Inflammatory macrophage treated with lipopolysaccharide for 4 hours (primary cell): Measurements from ENCODE around the gene PLVAP.

ENCODE experiments used
- DNase-seq: peaks from one replicate; pipeline ENCODE4 v3.0.0-alpha.2; 2020

PLVAP gene

DNA sequence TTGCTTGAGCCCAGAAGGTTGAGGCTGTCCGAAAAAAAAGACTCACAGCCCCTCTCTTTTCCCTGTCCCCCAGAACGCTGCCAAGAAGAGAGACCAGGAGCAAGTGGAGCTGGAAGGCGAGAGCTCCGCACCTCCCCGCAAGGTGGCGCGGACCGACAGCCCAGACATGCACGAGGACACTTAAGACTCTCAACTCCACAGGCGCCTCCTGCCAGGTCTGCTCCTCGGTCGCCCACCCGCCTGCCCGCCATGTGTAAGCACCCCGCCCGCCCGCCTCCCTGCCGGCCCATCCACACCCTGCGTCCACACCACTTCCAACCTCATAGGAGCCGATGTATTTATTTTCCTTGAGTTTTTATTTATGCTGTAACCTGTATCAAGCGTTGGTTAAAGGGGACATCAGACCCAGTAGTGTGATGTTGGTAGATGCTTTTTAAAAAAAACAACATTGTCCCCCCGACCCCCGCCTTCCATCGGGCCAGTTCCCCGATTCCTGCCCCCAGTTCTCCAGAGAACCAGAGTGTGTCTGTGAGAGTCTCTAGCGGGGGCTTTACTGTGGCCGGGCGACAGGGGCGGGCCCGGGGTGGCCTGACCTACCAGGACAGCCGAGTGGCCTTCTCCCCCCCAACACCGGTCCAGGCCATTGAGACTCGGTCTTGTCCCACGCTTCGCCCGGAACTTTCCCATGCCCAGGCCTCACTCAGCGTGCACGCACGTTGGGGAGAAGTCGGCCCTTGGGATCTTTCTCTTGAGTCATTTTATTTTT is 57.5 kb downstream of the PLVAP start:
- DNase-seq, result no peak

DNA sequence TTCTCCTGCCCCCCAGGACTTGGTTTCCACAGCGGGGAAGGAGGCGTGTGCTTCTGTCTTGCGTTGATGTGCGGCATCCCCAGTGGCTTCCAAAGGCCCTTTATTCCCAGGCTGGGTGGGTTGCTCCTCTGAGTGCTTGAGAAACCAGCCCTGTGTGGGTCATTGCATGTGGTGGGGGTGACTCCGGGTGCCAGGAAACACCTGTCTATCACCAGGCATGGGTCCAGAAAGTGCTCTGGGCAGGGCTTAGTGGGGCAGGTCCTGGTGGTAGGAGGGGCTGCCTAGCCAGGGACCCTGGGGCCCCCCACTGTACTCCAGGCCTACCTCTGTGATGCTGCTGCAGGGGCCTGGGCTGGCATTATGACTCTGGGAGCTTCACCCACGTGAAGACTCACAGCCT is 58.2 kb downstream of the PLVAP start:
- no peak for DNase-seq

DNA sequence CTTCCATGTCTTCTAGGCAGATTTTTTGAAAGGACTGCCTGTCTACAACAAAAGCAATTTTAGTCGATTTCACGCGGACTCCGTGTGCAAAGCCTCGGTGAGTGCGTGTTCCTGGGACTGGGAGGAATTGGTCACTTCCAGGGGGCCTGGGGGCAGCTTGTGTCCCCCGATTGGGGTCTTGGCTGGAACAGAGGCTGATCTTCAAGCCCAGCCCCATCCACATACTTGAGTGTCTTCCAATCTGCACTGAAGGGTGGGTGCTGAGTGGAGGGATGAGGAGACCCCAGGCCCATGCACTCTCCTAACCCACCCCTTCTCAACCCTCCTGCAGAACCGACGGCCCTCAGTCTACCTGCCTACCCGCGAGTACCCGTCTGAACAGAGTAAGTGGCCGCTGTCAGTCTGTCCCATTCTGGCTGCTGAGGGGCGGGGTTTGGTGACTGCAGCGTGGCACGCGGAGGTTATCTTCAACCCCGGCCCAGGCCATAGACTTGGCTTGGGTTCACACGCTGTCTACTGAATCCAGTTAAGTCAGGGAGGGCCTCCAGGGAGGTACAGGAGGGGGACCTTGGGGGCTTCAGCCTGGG is 63.0 kb downstream of the PLVAP start:
- no peak for DNase-seq

DNA sequence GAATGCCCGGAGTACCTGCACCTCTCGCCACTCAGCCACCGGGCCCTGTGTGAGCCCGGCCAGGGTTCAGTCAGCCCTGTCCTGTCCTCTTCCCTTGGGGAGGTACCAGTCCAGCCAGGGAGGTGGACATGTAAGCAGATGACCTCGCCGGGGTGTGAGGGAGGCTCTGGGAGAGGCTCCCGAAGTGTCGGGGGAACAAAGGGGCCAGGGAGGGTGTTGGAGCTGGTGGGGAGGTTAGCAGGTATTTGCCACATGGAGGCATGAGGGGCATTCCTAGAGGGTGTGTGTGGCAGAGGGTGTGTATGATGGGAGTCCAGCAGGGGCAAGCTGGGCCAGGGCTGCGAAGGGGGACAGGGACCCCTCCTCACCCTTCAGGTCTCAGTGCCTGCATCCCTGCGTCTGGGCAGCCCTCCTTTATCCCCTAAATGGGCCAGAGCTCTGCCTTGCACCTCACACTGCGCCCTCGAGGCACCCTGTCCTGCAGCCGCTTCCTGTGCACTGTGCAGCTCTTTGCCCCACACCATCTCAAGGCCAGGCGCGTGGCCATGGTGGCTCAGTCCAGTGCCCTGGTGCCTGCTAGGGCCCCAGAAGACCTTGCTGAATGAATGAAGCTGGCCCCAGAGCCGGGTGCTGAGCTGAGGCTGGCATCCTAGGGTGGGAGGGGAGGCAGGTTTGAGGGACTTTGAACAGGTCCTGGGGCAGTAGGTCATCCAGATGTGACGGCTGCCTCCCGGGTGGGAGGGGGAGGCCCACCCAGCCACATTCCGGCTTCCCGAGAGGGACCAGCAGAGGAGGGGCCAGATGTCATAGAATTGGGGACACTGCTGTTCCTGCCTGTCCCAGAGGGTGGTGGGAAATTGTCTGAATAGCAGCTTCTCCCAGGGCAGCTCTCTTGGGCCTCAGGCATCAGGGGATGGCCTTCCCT is 64.7 kb downstream of the PLVAP start:
- DNase-seq, result no peak

DNA sequence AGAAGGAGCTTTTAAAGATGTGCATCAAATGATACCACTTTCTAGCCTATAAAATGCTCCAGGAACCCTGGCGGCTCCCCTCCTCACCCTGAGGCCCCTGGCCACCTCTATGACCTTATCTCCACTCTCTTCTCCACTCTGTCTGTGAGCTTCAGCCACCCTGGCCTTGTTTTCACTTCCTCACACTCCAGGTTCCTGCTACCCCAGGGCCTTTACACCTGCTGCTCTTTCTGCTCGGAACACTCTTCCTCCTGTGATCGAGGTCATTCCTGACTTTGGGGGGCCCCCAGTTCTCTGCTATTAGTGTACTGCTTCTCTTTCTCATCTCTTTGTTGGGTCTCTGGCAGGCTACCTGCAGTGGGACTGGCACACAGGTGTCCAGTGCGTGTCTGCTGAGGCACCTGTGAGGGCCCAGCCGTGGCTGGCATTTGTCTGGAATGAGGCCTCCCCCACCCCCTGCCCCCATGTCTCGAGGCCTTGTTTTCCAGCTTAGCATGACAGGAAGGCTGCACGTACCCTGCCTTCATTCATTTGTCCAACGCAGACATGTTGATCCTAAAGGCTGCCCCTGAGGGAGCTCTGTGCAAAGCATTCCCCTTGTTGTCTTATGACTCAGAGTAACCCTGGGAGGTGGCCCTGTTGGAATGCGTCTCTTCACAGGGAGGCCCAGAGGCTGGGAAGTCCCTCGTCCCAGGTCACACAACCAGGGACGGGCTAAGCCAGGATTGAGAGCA is 65.5 kb downstream of the PLVAP start:
- DNase-seq, result no peak

DNA sequence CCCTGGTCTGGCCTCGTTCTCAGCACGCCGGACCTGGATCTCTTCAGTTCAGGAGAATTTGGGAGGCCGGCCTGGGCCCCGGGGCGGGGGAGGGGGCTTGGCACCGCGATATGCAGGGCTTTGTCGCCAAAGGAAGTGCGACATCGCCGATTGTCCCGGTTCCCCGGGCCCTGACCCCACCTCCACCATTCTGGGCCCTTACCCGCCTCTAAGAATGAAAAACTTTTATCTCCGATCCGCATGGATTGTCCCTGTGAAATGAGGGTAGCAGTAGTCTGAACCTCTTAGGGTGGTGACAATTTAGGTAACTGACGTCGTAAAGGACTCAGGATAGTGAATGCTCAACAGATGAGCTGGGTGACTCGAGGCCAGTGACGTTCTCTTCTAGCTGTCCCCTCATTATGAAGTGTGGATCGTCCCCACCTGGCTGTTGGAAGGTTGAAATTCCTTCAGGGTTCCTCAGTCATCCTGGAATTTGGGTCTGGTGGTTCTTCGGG is 67.1 kb downstream of the PLVAP start:
- DNase-seq, result no peak

DNA sequence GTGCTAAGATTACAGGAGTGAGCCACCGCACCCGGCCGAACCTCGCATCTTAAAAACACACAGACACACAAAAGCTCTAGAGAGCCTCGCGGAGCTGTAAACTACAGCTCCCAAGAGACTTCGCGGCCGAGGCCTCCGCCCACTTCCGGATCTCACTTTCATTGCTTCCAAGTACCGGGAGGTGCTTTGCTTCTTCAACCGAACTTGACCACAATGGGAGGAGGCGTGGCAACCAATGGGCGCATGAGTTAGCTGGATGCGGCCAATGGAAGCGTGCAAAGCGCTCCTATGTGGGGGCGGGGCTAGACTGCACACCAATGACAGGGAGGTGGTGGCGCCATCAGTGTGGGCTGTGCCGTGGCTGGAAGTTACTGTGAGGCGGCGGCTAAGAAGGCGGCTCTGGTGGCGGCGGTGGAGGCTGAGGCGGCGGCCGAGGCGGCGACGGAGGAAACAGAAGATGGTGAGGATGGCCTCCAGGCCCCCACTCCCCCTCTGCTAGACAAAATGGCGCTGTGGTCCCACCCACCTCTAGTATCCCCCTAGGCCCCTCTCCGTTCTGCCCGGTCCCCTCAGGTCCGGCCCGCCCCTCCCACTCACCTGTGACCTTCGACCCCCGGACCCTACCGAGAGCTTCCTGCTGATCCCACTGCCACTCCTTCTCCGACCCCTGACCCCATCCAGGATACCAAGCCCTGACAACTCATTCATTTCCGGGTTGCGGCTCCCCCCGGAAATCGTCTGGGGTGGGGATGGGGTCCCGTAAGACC is 67.8 kb downstream of the PLVAP start, which contains the start of gene DDA1:
TSS of gene DDA1 (plus strand) at position 366 of the 767 bp plus-strand sequence. CDS start at position 458, 92 bp downstream.
- DNase-seq, result peak; percentile 100

DNA sequence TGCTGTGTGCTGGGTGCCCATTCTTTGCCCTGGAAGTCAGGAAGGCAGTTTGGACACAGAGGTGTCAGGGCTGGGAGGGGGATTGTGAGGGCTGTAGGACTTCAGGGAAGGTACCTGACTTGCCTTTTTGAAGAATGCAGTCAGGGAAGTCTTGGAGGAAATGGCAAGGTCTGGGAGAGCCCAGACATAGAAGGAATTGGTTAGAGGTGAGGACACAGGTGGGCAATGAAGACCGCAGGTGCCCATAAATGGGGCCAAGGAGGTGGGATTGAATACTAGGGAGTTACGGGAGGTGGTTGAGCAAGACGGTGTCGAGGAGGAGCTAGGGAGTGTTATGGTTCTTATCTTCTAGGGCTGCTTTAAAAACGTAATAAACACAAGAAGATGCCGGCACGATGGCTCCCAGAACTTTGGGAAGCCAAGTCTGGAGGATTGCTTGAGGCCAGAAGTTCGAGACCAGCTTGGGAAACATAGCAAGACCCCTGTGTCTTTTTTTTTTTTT is 69.2 kb downstream of the PLVAP start:
- no peak for DNase-seq

DNA sequence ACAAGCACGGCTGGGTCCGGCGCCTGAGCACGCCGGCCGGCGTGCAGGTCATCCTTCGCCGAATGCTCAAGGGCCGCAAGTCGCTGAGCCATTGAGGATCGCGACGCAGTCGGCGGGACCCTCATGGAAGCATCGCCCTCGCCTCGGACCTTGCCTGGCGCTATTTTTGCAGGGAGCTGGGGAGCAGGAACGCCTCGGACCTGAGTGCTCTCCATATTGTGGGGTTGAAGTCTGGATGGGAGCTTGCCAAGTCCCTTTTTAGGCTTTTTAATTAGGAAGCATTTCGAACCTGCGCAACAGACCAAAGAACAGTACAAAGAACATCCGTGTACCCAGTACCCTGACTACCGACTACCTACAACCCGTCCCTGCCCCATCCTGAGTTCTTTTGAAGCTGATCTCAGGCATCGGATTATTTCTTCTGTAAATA is 70.8 kb downstream of the PLVAP start:
- no peak for DNase-seq

DNA sequence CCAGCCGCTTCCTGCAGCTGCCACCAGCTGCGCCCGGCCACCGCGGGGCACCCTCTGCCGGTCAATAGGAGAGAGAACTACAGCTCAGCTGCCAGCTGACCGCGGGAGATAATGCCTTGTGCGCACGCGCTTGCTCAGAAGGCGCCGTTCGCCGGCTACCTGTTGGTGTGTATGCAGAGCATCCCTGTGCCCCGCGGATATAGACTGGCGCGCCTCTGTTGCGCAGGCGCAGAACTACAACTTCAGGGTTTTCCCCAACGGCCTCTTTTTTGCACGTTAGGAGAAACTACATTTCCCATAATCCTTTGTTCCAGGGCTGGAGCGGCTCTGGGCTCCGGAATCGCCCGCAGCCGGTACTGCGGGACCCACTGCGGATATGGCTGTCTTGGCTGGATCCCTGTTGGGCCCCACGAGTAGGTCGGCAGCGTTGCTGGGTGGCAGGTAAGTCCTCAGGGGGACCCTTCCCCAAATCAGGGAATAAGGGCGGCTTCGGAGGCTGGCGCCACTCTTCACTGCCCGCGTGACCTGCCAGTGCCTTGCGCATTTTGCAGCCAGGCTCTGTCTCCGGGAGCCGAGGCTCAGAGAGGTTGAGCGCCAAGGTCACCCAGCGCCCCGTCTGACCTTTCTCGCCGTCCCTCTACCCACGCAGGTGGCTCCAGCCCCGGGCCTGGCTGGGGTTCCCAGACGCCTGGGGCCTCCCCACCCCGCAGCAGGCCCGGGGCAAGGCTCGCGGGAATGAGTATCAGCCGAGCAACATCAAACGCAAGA is 71.4 kb downstream of the PLVAP start, which contains the start of gene MRPL34:
TSS of gene MRPL34 (plus strand) at position 356 of the 768 bp plus-strand sequence. CDS start at position 377, 21 bp downstream.
- DNase-seq, result peak; percentile 97

DNA sequence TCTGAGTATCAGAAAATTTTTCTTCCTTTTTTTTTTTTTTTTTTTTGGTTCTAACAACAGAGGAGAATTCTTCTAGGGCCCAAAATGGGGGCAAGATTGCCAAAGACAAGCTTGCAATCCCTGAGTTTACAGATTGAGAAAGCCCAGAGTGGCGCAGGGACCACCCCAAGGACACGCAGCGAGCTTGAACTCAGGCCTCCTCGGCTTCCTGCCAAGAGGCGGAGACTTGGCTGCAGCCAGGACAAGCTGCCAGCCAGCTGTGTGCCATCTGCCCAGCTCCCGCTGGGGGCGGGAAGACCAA is 72.0 kb downstream of the PLVAP start:
- no peak for DNase-seq

DNA sequence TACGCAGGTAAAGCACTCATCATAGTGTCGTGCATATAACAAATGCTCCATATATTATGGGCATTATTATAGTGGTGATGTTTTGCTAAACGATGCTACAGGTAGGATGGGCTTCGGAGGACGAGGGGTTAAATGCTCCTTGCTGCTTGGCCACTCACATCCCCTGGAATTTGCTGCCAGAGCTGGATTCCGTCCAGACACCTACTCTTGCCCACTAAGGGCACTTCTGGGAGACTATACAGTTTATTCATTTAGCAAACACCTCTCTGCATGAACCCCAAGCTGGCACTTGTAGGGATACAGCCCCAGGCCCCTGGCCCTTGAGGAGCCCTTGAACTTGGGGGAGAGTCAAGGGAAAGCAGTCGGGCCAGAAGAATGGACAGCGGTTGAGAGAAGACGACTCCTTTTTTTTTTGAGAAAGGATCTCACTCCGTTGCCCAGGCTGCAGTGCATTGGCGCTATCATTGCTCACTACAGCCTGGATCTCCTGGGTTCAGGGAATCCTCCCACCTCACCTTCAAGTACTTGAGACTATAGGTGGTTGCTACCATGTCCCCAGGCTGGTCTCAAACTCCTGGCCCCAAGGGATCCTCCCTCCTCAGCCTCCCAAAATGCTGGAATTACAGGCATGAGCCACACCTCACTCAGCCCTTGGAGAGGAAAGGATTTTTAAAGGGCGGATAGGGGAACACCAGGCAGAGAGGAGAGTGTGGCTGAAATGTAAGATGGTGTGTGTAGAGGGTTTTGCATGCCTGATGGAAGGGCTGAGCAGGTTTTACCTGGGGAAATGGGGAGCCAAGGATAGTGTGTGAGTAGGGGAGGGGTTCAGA is 72.5 kb downstream of the PLVAP start:
- no peak for DNase-seq

DNA sequence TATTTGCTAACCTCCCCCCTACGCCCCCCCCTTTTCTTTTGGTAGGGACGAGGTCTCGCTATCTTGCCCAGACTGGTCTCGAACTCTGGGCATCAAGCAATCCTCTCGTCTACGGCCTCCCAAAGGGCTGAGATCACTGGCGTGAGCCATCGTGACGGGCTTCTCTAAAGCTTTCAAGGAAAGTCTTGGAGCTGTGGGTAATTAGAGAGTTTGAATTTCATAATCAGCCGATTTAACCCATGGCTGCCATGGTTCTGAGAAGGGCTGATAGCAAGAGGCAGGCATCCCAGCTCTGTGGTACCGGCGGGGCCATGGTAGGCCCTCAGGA is 73.2 kb downstream of the PLVAP start:
- no peak for DNase-seq

DNA sequence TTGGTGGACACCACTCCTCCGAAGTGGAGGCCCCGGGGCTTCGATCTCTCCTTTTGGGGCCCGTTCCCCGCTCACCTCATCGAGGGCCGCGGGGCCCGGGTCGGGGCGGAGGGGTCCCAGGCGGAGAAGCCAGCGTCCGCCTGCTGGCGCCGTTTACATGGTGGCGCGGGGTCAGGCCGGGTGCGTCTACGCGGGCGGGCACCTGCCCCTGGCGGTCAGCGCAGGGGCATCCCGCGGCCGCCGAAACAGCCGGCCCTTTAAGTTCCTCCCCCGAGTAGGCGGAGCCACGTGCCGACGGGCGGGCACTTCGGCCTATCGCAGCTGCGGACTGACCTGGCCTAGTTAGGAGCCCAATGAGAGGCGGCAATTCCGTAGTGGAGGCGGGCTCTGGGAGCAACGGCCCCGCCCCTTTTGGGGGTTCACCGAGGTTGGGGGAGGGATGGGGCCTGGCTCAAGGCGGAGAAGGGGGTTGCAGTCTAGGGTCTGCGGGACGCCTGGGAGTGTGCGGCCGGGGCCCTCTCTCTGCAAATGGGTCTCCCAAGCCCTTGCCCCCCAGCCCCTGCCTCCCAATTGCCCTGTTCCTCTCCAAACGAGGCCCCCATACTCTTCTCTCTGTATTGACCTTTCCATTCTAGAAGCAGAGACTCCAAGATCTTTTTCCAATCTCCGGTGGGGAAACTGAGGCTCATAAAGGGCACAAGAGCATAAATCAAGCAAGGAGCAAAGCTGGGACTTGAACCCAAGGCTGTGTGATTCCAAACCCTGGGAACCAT is 73.8 kb downstream of the PLVAP start, which contains the start of gene ABHD8:
TSS of gene ABHD8 (minus strand) at position 259 of the 773 bp plus-strand sequence. CDS start 1,809 bp downstream, outside the sequence.
- peak; percentile 97 for DNase-seq

DNA sequence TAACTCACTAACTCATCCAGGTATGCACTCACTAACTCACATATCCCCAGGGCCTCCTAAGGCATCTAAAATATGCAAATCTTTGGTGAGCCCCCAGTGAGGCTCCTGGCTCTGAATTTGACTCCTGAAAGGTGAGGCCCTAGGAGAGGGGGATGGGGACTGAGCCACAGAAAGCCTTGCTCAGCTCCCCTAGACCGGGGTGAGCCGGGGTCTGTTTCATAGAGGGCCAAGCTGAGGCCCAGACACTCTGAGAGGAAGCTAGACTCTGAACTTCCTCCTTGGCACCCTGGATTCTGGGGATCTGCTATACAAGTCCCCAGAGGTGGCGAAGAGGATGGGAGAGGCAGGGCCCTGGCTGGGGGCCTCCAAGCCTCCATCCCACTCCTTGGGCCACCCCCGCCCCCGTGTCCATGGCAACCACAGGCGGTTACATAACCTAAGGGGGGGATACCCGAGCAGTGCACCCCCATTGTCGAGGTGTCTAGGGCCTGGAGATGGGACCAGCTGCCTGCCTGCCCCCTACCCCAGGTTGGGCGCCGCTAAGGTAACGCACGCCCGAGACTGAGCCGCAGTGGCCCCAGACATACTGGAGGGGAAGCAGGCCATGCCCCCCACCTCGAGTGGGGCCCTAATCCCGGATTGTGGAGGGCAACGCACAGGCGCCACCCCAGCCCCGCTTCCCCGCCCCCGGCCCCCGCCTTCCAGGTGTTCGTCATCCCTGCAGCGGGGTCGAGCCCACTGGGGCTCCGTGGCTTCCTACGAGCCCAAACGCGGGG is 74.6 kb downstream of the PLVAP start:
- peak; percentile 52 for DNase-seq
